BE2C (cell line): ENCODE data around the gene MLANA.

Experiments
- DNase-seq: peaks from one replicate; pipeline ENCODE4 v3.0.0-alpha.2; 2020
- H3K27me3 ChIP-seq: fragments of 250-450 bp; sonication (Bioruptor Pico); 2 replicates; pipeline ENCODE4 v1.5.1; 2020; ENCODE audit warnings: mild to moderate bottlenecking
- H3K36me3 ChIP-seq: fragments of 250-450 bp; sonication (Bioruptor Pico); 2 replicates; pipeline ENCODE4 v1.5.1; 2020; ENCODE audit warnings: mild to moderate bottlenecking
- H3K4me1 ChIP-seq: fragments of 250-450 bp; sonication (Bioruptor Pico); 2 replicates; pipeline ENCODE4 v1.5.1; 2020
- H3K4me3 ChIP-seq: 2 replicates; pipeline ENCODE4 v1.5.1; 2011; ENCODE audit warnings: low read depth, low read length
- H3K9me3 ChIP-seq: fragments of 250-450 bp; sonication (Bioruptor Pico); 2 replicates; pipeline ENCODE4 v1.5.1; 2020
- TF ChIP-seq, protein P1 (sequence below): IDR thresholded peaks from 2 replicates; pipeline ENCODE4 v1.5.1; 2012; ENCODE audit warnings: mild to moderate bottlenecking, low read depth, low read length

Gene MLANA

DNA sequence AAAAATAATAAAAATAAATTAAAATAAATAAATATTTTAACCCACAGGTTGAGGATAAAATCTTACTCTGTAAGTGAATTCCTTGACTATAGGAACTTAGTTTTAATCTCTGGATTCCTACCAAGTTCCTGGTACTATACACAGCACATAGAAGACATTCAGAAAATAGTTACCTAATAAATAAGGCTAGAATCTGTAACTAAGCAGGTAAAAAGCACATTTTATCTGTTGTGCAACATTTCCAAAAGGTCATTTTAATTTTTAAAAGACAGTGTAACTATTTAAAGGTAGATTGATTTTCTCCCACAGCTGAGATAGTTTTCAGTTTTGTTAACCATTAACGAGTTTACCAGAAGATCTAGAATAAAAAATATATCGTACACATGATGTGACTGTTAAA is 47.8 kb downstream of the MLANA start:
- Histone ChIP-seq H3K27me3 (no peaks in the 10 kb centered on the region), H3K9me3 (no peaks in the 10 kb centered on the region), H3K36me3 (no peaks in the 10 kb centered on the region; the same call in 1 of the 2 replicates), H3K4me1 (no peaks in the 10 kb centered on the region), H3K4me3 (no peak overlapping the region)
- no peak for DNase-seq
- TF ChIP-seq, protein P1, sequence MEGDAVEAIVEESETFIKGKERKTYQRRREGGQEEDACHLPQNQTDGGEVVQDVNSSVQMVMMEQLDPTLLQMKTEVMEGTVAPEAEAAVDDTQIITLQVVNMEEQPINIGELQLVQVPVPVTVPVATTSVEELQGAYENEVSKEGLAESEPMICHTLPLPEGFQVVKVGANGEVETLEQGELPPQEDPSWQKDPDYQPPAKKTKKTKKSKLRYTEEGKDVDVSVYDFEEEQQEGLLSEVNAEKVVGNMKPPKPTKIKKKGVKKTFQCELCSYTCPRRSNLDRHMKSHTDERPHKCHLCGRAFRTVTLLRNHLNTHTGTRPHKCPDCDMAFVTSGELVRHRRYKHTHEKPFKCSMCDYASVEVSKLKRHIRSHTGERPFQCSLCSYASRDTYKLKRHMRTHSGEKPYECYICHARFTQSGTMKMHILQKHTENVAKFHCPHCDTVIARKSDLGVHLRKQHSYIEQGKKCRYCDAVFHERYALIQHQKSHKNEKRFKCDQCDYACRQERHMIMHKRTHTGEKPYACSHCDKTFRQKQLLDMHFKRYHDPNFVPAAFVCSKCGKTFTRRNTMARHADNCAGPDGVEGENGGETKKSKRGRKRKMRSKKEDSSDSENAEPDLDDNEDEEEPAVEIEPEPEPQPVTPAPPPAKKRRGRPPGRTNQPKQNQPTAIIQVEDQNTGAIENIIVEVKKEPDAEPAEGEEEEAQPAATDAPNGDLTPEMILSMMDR, result no peak

DNA sequence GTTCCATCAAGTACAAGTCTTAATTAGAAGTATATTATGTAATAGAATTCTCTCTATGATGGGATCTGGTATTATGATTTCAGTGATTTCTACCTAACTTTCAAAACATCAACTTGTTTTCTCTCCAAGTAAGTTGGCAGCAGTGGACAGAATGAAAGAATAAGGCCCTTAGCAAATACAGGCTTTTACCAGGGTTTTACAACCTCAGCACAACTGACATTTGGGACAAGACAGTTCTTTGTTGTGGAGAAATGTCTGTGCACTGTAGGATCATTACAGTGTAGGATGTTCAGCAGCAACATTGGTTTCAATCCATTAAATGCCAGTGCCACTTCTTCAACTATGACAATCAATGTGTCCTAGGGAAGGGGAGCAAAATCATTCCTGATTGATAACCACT is 48.8 kb downstream of the MLANA start:
- Histone ChIP-seq H3K4me3 (no peak overlapping the region), H3K9me3 (no peaks in the 10 kb centered on the region), H3K4me1 (no peaks in the 10 kb centered on the region), H3K36me3 (no peaks in the 10 kb centered on the region; the same call in 1 of the 2 replicates), H3K27me3 (no peaks in the 10 kb centered on the region)
- TF ChIP-seq, protein P1, result no peak
- no peak for DNase-seq

DNA sequence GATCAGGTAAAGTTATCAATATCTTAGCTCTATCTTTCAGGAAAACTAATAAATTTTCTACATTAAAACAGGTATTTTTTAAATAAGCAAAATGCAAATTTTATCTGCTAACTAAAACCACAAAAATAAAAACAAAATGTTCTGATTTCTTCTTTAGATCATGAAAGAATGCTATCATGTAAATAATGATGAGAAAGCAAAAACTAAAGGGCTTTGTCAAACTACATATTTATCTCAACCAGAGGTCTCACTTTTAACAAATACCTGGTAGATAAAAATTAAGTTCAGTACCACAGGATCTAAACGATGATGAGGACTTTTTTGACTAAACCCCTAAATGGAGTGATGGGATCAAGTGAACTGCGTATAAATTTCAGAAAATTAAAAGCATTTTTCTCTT is 50.5 kb downstream of the MLANA start:
- H3K27me3 ChIP-seq, result no peaks in the 10 kb centered on the region
- TF ChIP-seq, protein P1, result no peak
- DNase-seq, result no peak
- peaks cover 4% of the 10 kb centered on the region; the same call in 1 of the 2 replicates for H3K4me1 ChIP-seq
- H3K36me3 ChIP-seq, result no peaks in the 10 kb centered on the region; the same call in 1 of the 2 replicates
- no peak overlapping the region for H3K4me3 ChIP-seq
- no peaks in the 10 kb centered on the region for H3K9me3 ChIP-seq

DNA sequence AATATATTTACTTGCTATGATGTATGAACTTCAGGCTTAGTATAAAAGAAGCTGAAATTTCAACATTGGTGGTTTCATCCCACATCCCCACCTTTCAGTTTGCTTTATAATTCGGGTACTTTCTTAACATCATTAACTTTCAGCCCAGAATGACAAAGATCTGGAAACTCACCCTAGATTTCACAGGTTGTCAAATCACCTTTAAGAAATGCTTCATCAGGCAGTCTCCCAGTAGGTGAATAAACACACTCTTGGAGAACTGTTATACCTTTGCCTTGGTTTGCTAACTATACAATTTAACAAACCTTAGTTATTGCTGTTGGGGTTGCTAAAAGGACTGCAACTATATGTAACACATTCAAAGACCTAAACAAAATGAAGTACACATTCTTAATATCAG is 54.4 kb downstream of the MLANA start:
- H3K9me3 ChIP-seq, result no peaks in the 10 kb centered on the region
- no peaks in the 10 kb centered on the region for H3K27me3 ChIP-seq
- TF ChIP-seq, protein P1, result no peak
- no peak overlapping the region for H3K4me3 ChIP-seq
- H3K4me1 ChIP-seq, result peaks cover 9% of the 10 kb centered on the region
- H3K36me3 ChIP-seq, result no peaks in the 10 kb centered on the region
- no peak for DNase-seq

DNA sequence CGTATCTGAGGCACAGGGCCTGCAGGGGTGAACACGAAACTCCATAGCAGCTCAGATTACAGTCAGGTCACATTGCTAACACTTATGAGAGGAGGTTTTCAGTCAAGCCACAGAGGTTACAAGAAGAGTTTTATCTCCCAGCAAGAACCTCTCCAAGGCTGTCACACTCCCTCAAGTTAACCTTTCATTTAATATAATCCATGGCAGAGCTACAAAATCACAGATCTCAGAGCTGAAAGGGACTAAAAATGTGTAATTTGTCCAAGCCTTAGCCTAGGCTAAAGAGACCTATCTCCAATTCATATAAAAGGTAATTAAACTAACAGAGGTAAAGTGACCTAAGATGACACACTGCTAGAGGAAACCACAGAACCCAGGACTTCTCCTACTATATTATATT is 57.2 kb downstream of the MLANA start:
- no peak for DNase-seq
- H3K4me1 ChIP-seq, result peaks cover 9% of the 10 kb centered on the region
- H3K9me3 ChIP-seq, result no peaks in the 10 kb centered on the region
- H3K36me3 ChIP-seq, result no peaks in the 10 kb centered on the region
- no peaks in the 10 kb centered on the region for H3K27me3 ChIP-seq
- no peak overlapping the region for H3K4me3 ChIP-seq
- TF ChIP-seq, protein P1, result no peak

DNA sequence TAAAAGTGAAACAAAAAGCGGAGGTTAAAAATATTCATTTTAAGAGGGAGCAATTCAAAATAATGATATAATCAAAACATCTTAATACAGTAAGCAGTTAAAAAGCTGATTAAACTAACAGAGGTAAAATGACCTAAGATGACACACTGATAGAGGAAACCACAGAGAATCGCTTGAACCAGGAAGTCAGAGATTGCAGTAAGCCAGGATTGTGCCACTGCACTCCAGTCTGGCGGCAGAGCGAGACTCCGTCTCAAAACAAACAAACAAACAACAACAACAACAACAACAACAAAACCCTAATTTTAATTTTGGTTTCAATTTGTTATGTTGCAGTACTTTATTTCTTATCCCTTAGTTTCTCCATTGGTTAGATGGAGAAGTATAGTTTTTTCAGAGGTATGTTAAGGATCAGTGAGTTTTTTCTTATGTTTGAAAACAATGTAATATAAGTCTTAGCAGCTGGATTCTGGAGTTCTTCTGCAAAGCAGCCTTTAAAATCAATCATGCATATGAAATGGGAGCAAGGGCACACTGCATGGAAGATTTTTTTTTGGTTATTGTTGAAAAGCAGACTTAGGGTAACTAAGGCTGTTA is 58.5 kb downstream of the MLANA start:
- peaks cover 15% of the 10 kb centered on the region for H3K4me1 ChIP-seq
- H3K27me3 ChIP-seq, result no peaks in the 10 kb centered on the region
- H3K36me3 ChIP-seq, result no peaks in the 10 kb centered on the region
- DNase-seq, result no peak
- TF ChIP-seq, protein P1, result no peak
- no peak overlapping the region for H3K4me3 ChIP-seq
- no peaks in the 10 kb centered on the region for H3K9me3 ChIP-seq
